Transverse colon (tissue), 4 donors: ENCODE results near the gene TNFSF11. TPM values are rescaled to one million over a fixed set of nuclear protein-coding genes. Genes with fewer than 3 reads are reported as not detected.

Source experiments
- DNase-seq: peaks from one replicate; pipeline ENCODE4 v3.0.0-alpha.2; 2019
- H3K27ac ChIP-seq, 4 donors: fragments of 200-600 bp; sonication (generic); 2 replicates each; pipeline ENCODE4 v1.5.1; 2016 to 2018; ENCODE audit warnings: inconsistent platforms in 4 of 4
- H3K27me3 ChIP-seq: fragments of 200-600 bp; sonication (generic); 2 replicates; pipeline ENCODE4 v1.5.1; 2017; ENCODE audit warnings: inconsistent platforms
- H3K36me3 ChIP-seq, 4 donors: fragments of 200-600 bp; sonication (generic); 2 replicates each; pipeline ENCODE4 v1.5.1; 2017 to 2019; ENCODE audit warnings: inconsistent platforms in 4 of 4
- H3K4me1 ChIP-seq, 4 donors: fragments of 200-600 bp; sonication (generic); 2 replicates each; pipeline ENCODE4 v1.5.1; 2017 to 2020; ENCODE audit warnings: inconsistent platforms in 4 of 4
- H3K4me3 ChIP-seq, 4 donors: fragments of 200-600 bp; sonication (generic); 1 replicate in 1 of 4; 2 replicates in 3 of 4; pipeline versions ENCODE4 v1.5.1 to v1.6.1; 2017 to 2019; ENCODE audit warnings: inconsistent platforms in 4 of 4
- H3K9me3 ChIP-seq, 2 donors: fragments of 200-600 bp; sonication (generic); 2 replicates each; pipeline ENCODE4 v1.5.1; 2017 to 2019; ENCODE audit warnings: inconsistent platforms in 2 of 2
- EP300 ChIP-seq: sonication (generic); formaldehyde crosslinking; IDR thresholded peaks from one replicate; pipeline ENCODE4 v1.6.1; 2017; ENCODE audit warnings: antibody characterized with exemption, low read depth
- POLR2A ChIP-seq: fragments of 450-650 bp; IDR thresholded peaks from one replicate; pipeline ENCODE4 v1.6.1; 2016; ENCODE audit warnings: antibody characterized with exemption, mild to moderate bottlenecking, moderate library complexity
- POLR2AphosphoS5 ChIP-seq, 3 donors: sonication (generic); formaldehyde crosslinking; IDR thresholded peaks; one replicate each; pipeline ENCODE4 v1.6.1; 2016; ENCODE audit warnings: antibody characterized with exemption in 3 of 3
- WGBS, 2 donors: methylation state at CpG; one replicate each; pipeline ENCODE4 v1.1.5; 2018; ENCODE audit warnings: low coverage in 1 of 2; 5-methylcytosine and 5-hydroxymethylcytosine counted together
- in situ Hi-C, 4 donors: fragments of 200-750 bp; cut with MboI; loops; one replicate each; pipeline versions ENCODE4 v1.15.0 to v1.15.1; 2017; ENCODE audit warnings: low sequenced_read_pairs in 3 of 4, low pct_ligation_motif_present in 1 of 4, low pct_unique_long_range_greater_than_20kb in 1 of 4
- intact Hi-C: fragments of 100-400 bp; cut with DNase I; formaldehyde crosslinking; loops from one replicate; pipeline ENCODE4 v1.15.1; 2023; ENCODE audit warnings: low total_unique reads
- total RNA-seq, 4 donors: library from RNA; depleted of rRNA; stranded (reverse); fragments of >200 nt; gene quantifications; one replicate each; pipeline ENCODE4 v1.1.0, GENCODE V29; 2016
- TF ChIP-seq, protein P1 (sequence below), 5 experiments: fragments of 200-600 bp in 3 of 5; fragments of 450-650 bp in 2 of 5; sonication (generic) in 3 of 5; IDR thresholded peaks; 1 replicate in 2 of 5; 2 replicates in 3 of 5; pipeline ENCODE4 v1.5.1; 2016 to 2017; ENCODE audit warnings: antibody characterized with exemption in 5 of 5, inconsistent platforms in 3 of 5, mild to moderate bottlenecking in 2 of 5, moderate library complexity in 1 of 5

TNFSF11 gene
- total RNA-seq, 4 donors from 2014 or later: 0.79 TPM; not detected in 3

- 51 to 67% methylated on average over 2 to 3 of the region's 3 CpGs for WGBS, 2 donors
- Histone ChIP-seq H3K9me3 (peaks cover 0 to 13% of the 10 kb centered on the region in 2 donors), H3K36me3 (no peaks in the 10 kb centered on the region), H3K27me3 (no peaks in the 10 kb centered on the region), H3K4me1 (no peaks in the 10 kb centered on the region), H3K4me3 (no peak overlapping the region), H3K27ac (no peak overlapping the region)
- intact Hi-C loops (no loop called here), in situ Hi-C loops (no loop called here)
- no peak for DNase-seq
- no peak for TF ChIP-seq POLR2AphosphoS5 (IDR thresholded peaks at IDR 0.05)
- TF ChIP-seq EP300: no peak
- TF ChIP-seq, protein P1, sequence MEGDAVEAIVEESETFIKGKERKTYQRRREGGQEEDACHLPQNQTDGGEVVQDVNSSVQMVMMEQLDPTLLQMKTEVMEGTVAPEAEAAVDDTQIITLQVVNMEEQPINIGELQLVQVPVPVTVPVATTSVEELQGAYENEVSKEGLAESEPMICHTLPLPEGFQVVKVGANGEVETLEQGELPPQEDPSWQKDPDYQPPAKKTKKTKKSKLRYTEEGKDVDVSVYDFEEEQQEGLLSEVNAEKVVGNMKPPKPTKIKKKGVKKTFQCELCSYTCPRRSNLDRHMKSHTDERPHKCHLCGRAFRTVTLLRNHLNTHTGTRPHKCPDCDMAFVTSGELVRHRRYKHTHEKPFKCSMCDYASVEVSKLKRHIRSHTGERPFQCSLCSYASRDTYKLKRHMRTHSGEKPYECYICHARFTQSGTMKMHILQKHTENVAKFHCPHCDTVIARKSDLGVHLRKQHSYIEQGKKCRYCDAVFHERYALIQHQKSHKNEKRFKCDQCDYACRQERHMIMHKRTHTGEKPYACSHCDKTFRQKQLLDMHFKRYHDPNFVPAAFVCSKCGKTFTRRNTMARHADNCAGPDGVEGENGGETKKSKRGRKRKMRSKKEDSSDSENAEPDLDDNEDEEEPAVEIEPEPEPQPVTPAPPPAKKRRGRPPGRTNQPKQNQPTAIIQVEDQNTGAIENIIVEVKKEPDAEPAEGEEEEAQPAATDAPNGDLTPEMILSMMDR (IDR thresholded peaks at IDR 0.05): no peak
- TF ChIP-seq POLR2A: no peak
Measured at GRCh38 chr13:42561752-42562467, 12.0 kb upstream of the TNFSF11 start.

GRCh38 chr13:42567906-42568305 lies 6.0 kb upstream of the TNFSF11 start:
- Histone ChIP-seq H3K4me1 (no peaks in the 10 kb centered on the region), H3K27me3 (peaks cover 13% of the 10 kb centered on the region), H3K9me3 (peaks cover 0 to 13% of the 10 kb centered on the region in 2 donors), H3K4me3 (no peak overlapping the region), H3K36me3 (no peaks in the 10 kb centered on the region), H3K27ac (no peak overlapping the region)
- WGBS, 2 donors: 67 to 88% methylated on average over 2 of the region's 2 CpGs
- no peak for DNase-seq
- no peak for TF ChIP-seq EP300
- no peak for TF ChIP-seq POLR2AphosphoS5 (IDR thresholded peaks at IDR 0.05)
- intact Hi-C loops (no loop called here), in situ Hi-C loops (no loop called here)

DNA sequence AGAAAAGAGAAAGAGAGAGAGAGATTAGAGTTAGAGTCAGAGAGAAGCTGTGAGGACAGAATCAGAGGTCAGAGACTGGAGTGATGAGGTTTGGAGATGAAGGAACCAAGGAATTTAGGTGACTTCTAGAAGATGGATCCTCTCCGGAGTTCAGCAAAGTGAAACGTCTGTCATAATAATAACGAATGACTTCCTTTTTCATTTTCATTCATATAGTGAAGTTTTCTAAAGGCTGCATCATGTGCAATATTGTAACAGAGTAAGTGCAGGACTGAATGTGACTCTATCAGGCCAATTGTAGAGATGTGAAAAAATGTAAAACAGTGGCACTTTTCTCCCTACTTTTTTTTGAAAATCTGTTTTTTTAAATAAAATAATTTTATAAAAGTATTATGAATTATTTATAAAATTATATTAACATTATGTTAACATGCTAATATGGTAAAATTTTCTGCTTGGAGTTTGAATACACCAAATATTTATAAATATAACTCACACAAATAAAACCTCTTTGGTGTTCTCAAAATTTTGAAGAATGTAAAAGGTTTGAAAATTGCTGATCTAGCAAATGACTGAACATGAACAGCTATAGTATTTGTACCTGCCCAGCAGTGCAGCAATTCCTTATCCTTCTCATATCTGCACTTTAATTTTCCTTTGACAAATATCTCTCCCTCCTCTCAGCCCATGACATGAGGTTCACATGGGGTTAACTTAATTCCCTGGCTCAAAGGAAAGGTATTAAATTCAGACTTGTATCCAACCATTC lies 4.2 kb upstream of the TNFSF11 start:
- in situ Hi-C loops: no loop called here

GRCh38 chr13:42571895-42572294 lies 2.1 kb upstream of the TNFSF11 start:
- Histone ChIP-seq H3K27ac (no peak overlapping the region), H3K9me3 (no peaks in the 10 kb centered on the region), H3K4me3 (no peak overlapping the region), H3K27me3 (peaks cover 52% of the 10 kb centered on the region), H3K4me1 (peaks cover 6 to 24% (median 13%) of the 10 kb centered on the region in 4 donors), H3K36me3 (no peaks in the 10 kb centered on the region)
- in situ Hi-C loops: no loop called here
- no peak for DNase-seq
- intact Hi-C loops: no loop called here
- no peak for TF ChIP-seq POLR2AphosphoS5 (IDR thresholded peaks at IDR 0.05)
- no peak for TF ChIP-seq POLR2A
- TF ChIP-seq EP300: no peak
- TF ChIP-seq, protein P1 (IDR thresholded peaks at IDR 0.05): no peak
- WGBS, 2 donors: 72 to 86% methylated on average over 2 of the region's 2 CpGs

More for the DNA sequence above, 4.2 kb upstream of the TNFSF11 start:
- Histone ChIP-seq H3K4me1 (peaks cover under 1 to 9% (median 9%) of the 10 kb centered on the region in 4 donors), H3K27me3 (peaks cover 31% of the 10 kb centered on the region), H3K27ac (no peak overlapping the region), H3K4me3 (no peak overlapping the region), H3K9me3 (no peaks in the 10 kb centered on the region), H3K36me3 (no peaks in the 10 kb centered on the region)
- intact Hi-C loops: no loop called here
- TF ChIP-seq, protein P1 (IDR thresholded peaks at IDR 0.05): no peak
- TF ChIP-seq EP300 (no peak), POLR2A (no peak), POLR2AphosphoS5 (IDR thresholded peaks at IDR 0.05) (no peak)
- 51 to 53% methylated on average over 3 of the region's 3 CpGs for WGBS, 2 donors
- no peak for DNase-seq
